Stimulated activated CD4-positive, alpha-beta T cell treated with anti-CD3 and anti-CD28 coated beads, Interleukin-4, amount 100 ng/mL, for 24 hours (primary cell): ENCODE measurements around the gene FCRL5.
"Not testable (repeated sequence)": the region's sequence is repeated elsewhere in the genome, so short reads cannot be mapped to it uniquely, and the experiment has no call there.

Experiments
- DNase-seq: peaks from one replicate; pipeline ENCODE4 v3.0.0-alpha.2; 2020

The FCRL5 gene

DNA sequence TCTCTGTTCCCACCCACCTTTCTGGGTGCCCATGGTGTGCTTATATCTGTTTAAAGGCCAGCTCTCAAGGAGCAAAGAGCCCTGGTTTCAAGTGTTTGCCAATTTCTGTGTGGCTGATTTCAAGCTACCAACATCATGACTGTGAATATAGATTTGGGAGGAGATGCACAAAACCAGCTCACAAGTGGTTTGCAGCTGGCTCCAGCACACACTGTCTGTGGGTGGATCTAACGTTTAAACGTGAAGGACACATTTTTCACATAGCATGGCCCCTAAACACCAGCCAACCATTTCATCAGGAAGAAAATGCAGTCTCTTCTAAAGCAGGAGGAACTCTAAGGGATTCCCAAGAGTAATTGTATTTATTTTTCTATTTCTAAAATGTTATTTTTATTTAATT lies 65.2 kb downstream of the FCRL5 start:
- DNase-seq: no peak

DNA sequence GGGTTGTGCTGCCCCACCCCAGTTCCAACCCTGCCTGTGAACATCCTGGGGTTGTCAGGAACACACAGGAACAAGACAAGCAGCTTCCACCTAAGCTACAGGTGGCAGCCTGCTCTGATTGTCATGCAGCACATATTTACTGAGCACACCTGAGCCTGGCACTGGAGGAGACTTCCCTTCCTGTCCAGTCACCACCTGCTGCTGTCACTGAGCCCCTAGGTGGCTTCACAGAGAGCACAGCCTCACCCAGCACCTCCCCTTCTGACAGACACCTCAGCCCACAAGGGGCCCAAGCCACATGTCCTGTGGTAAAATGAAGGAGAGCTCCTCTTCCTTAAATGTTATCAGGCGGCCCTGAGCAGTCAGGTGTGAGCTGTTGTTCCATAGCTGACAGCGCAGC lies 65.9 kb downstream of the FCRL5 start:
- not testable (repeated sequence) for DNase-seq

GRCh38 chr1:157485793-157486192 lies 66.5 kb downstream of the FCRL5 start:
- no peak for DNase-seq

- no peak for DNase-seq
Observed at GRCh38 chr1:157484573-157484972, 67.7 kb downstream of the FCRL5 start.

DNA sequence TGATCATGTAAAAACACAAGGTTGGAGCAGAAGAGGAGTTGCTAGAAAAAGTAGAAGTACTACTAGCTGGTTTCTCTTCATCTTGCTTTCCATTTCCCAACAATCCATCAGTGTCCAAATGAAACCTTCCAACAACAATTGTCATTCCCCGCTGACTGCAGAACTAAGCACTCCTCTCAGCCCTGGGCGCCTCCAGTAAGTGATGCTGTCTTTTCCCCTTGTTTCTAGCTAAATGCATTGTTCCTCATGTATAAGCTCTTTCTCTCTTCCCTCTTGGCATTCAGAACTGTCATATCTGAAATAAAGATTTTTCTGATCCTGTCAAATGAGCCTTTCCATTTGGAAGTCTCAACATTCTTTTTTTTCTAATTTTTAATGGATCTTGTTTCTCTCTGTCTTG lies 68.7 kb downstream of the FCRL5 start:
- no peak for DNase-seq

DNA sequence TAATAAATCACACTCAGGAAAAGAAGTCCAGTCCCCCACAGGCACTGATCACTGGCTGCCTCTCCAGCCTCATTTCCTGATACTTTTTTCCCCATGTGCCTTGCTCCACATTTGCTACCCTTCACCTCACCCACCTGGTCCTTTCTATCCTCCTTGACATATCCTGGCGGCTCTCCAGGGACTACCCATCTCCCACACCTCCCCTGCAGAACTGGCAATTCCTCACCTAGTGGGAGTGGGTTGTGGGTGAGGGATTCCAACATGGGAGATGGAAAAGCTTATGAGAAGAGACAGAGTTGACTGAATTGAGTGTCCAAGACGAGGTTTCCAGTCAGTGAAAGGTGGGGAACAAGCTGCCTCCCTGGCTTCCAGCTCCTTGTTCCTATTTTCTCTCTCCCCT lies 69.6 kb downstream of the FCRL5 start:
- no peak for DNase-seq

GRCh38 chr1:157482174-157482573 lies 70.1 kb downstream of the FCRL5 start:
- DNase-seq: no peak

GRCh38 chr1:157478030-157478429 lies 74.3 kb downstream of the FCRL5 start:
- DNase-seq: no peak

- DNase-seq: no peak
Observed at GRCh38 chr1:157477419-157477818, 74.9 kb downstream of the FCRL5 start.

- no peak for DNase-seq
Observed at GRCh38 chr1:157472959-157473358, 79.4 kb downstream of the FCRL5 start.

GRCh38 chr1:157472056-157472701 lies 80.1 kb downstream of the FCRL5 start:
- no peak for DNase-seq

GRCh38 chr1:157471531-157471930 lies 80.8 kb downstream of the FCRL5 start:
- no peak for DNase-seq

- no peak for DNase-seq
Observed at GRCh38 chr1:157469752-157470675, 82.3 kb downstream of the FCRL5 start.

DNA sequence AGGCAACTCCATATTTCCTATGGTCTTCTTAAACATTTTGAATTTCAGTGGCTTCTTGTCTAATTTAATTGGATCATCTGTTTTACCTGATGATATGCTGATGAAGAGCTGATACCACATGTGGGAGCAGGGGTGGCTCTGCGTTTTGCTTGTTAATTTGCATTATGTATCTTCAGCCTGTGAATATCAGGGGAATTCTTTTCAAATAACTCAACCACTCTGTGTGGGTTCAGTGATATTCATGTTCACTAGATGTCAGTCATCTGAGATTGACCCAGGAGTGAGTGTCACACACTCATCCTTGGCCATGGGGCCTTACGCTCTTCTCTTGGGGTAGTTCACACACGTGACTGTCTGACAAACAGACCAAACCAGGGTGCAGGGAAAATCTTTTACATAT lies 83.0 kb downstream of the FCRL5 start:
- DNase-seq: no peak

- no peak for DNase-seq
Observed at GRCh38 chr1:157466011-157466410, 86.3 kb downstream of the FCRL5 start.
